Pulmonary artery endothelial cell (primary cell): ENCODE data around the gene SND1. TPM values are rescaled to one million over a fixed set of nuclear protein-coding genes. Genes with fewer than 3 reads are reported as not detected.

Source experiments
- DNase-seq: peaks from one replicate; pipeline ENCODE4 v3.0.0-alpha.2; 2011; ENCODE audit warnings: low read depth, low spot score
- total RNA-seq: library from RNA; depleted of rRNA; stranded (reverse); fragments of >200 nt; gene quantifications from 2 replicates; pipeline ENCODE4 v1.2.3, GENCODE V29; 2014

Gene SND1
- total RNA-seq, 1 donor from 2014 or later = 225 TPM

- no peak for DNase-seq
Measured at GRCh38 chr7:127683776-127684681, 32.0 kb downstream of the SND1 start.

DNA sequence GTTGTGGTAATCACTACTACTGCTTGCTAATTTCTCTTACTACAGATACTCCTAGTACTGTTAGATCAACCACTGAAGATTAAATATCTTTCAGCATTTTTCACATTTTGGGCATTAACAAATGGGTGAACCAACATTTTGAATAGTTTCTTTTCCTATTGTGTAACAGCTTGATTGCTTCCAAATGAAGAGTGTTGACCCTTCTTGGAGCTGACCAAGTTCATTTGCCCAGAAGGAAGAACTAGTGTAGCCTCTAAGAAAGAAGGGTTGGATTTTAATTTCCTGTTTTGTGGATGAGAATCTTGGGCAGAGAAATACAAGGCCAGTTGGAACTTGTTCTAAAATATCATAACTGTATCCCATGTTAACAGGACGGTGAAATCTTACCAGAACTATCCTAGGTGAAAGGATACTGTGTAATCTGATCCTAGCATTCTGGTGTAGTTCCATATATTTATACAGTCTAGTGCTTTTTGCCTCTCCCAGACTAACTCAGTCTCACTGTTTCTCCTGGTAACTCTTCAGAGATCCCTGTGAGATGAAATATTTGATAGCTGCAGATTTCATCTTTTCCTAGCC lies 37.3 kb downstream of the SND1 start:
- no peak for DNase-seq

GRCh38 chr7:127690337-127690736 lies 38.3 kb downstream of the SND1 start:
- no peak for DNase-seq

DNA sequence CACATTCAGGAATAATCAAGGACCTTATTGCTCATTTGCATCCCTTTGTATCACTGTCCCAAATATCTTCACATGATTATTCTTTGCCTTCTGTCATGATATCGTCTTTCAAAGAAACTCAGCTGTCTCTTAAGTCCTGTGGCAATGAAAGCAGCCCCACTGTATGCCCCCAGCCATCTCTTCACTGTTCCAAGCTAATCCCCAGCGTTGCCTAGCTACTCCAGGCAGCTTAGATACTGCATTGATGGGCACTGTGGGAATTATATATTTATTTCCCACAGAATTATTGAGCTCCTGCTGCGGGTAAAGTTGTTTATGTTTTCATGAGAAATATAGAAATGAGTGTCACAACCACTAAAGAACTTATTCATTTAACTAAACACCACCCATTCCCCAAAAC lies 38.8 kb downstream of the SND1 start:
- DNase-seq = no peak

GRCh38 chr7:127692200-127692599 lies 40.2 kb downstream of the SND1 start:
- DNase-seq = no peak

DNA sequence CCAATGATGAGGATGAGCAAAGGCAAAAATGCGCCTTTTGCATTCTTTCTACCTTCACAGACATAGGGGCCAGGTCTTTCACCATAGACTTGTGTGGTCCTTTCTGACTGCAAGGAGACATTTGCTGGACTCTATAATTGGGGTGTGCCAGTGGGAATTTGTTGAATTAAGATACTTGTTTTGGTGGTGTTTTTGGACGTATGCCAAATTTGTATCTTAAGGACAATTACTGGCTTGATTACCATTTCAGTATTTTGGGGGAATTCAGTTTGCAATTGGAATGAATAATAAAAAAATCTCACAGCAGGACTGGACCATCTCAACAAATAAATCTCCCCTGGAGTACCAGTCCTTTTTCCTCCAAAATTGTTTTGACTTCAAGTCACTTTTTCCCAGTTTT lies 47.9 kb downstream of the SND1 start:
- DNase-seq = no peak

- no peak for DNase-seq
Measured at GRCh38 chr7:127702052-127702652, 50.2 kb downstream of the SND1 start.

DNA sequence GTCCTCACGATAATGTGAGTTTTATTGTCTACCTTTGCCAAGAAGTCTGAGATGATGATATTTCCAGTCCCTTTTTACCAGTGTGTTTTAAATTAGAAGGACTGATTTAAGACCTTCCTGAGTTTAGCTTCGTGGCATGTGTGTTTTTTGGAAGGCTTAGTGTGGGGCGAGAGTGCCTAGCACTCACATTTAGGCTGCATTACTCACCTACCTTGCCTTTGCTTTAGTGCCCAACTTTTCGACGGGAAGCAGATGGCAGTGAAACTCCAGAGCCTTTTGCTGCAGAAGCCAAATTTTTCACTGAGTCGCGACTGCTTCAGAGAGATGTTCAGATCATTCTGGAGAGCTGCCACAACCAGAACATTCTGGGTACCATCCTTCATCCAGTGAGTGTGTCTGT lies 50.9 kb downstream of the SND1 start:
- DNase-seq = no peak

DNA sequence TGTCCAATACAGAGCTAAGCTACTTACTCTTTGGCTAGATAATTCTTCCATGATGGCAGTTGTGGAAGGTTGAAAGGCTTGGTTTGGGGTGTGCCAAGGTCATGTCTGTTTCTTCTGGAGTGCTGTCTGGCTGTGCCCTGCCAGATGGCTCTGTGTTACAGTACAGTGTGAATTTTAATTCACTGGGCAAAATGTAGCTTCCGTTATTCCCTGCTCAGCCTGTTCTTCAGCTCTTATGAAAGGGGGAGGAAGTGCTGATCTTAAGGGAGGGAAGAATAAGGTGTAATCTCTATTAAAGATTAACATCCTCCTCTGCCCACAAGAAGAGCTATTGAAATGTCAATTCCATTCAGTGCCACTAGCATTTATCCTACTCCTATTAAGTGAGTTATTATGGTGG lies 52.2 kb downstream of the SND1 start:
- DNase-seq = no peak

- no peak for DNase-seq
Measured at GRCh38 chr7:127705461-127705959, 53.5 kb downstream of the SND1 start.

DNA sequence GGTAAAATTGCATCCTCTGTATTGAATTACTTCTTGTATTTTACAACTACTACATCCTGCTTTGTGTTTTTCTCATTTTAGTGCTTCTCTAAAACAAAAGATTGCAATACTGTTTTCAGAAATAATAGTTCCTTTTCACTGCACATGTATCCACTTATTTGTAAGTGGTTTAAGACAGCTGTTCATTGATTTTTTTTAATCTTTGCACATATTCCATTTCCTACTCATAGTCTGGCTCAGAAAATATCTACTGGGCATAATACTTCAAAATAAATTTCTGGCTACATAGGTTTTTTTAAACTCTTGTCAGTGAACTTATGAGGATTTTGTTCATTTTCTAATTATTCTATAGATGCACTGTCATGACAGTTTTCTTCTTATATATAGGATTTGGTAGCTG lies 54.8 kb downstream of the SND1 start:
- DNase-seq = no peak

DNA sequence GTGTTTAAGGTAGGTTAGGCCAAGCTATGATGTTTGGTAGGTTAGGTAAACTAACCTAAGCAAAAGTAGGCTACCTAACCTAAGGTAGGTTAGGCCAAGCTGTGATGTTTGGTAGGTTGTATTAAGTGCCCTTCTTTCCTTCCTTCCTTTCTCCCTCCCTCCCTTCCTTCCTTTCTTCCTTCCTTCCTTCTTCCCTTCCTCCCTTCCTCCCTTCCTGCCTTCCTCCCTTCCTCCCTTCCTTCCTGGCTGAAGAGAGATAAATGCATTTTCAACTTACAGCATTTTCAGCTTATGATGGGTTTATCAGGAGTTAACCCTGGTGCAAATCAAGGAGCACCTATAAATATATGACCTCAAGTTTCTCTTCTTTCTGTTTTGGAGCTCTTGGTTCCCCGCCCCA lies 56.2 kb downstream of the SND1 start:
- no peak for DNase-seq

- peak; percentile 54 for DNase-seq
Measured at GRCh38 chr7:127708788-127709187, 56.8 kb downstream of the SND1 start.

DNA sequence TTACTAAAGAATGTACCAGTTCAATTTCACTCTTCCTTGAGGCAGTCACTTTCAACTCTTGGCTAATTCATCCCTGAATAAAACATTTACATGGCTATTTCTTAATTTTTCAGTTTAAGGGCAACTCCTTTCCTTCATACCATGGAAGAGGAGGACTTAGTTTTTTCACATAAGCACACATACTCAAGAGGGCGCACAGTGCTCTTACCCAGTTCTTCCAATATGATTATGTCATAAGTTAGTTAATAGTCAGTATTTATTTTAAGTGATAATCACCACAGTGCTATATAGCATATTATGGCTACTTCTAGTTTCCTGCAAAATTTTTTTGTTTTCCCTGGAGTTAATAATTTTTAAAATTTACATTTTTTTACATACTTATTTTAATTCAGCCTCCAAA lies 58.6 kb downstream of the SND1 start:
- DNase-seq = no peak

DNA sequence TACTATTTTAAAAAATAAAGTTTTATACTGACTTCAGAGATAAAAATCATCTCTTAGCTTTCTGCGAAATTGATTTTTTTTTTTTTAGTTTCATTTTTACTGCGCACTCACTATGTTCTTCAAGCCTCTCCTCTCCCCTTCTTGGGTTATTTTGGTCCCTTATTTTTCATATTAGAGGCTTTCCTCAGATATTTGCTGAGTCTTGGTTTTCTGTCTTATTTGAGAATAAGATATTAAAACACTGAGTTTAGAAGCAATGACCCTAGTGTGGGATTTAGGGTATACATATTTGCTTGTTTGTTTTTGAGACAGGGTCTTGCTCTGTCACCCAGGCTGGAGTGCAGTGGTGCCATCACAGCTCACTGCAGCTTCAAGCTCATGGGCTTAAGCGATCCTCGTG lies 59.9 kb downstream of the SND1 start:
- no peak for DNase-seq

DNA sequence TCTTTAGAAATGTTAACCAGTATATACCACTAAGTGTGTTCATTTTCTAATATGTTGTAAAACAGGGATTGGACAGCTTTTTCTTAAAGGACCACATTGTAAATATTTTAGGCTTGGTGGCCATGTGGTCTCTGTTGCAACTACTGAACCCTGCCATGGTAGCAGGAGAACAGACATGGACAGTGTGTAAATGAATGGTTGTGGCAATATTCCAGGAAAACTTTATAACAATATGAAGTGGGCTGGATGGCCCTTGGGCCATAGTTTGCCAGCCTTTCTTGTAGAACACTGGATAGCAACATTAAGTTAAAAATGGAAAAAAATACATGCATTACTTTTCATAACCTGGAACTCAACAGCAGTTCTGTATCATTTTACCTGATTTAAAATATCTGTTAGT lies 61.0 kb downstream of the SND1 start:
- DNase-seq = no peak

DNA sequence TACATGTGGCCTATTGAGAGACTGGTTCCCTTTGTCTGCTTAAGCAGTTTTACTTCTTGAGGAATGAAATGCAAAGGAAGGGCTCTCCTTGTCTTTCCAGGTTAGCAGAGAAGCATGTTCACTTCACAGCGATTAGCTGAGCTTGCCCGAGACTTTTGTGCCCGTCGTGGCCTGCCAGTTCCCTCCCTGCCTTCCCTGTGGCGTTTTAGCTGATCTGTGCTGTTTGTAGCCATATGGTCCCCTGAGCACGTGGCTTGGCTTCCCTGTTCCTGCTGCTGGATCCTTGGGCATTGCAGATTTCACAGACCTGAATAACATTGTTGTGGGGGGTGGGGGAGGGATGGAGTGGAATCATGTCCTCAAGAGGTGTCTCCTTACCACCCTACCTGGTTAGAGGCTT lies 61.8 kb downstream of the SND1 start:
- DNase-seq = no peak

DNA sequence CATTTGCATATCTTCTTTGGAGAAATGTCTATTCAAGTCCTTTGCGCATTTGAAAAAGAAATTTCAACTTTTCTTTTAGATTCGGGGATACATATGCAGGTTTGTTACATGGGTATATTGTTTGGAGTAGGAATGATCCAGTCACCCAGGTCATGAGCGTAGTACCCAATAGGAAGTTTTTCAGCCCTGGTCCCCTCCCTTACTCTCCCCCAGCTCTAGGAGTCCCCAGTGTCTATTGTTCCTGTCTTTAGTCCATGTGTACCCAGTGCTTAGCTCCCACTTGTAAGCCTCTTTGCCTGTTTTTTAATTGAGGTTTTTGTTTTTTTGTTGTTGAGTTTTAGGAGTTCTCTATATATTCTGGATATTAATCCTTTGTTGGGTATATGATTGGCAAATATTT lies 63.3 kb downstream of the SND1 start:
- no peak for DNase-seq

DNA sequence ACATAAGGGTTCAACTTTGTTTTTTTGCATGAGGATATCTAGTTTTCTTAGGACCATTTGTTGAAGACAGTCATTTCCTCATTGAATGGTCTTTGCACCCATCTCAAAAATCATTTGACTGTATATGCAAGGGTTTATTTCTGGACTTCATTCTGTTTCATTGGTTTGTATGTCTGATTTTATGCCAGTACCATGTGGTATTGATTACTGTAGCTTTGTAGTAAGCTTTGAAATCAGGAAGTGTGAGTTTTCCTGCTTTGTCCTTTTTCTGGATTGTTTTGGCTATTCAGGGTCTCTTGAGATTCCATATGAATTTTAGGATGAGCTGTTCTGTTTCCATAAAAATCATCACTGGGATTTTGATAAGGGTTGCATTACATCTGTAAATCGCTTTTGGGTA lies 63.9 kb downstream of the SND1 start:
- DNase-seq = no peak

- no peak for DNase-seq
Measured at GRCh38 chr7:127717502-127718339, 65.7 kb downstream of the SND1 start.

- no peak for DNase-seq
Measured at GRCh38 chr7:127718340-127718679, 66.3 kb downstream of the SND1 start.

DNA sequence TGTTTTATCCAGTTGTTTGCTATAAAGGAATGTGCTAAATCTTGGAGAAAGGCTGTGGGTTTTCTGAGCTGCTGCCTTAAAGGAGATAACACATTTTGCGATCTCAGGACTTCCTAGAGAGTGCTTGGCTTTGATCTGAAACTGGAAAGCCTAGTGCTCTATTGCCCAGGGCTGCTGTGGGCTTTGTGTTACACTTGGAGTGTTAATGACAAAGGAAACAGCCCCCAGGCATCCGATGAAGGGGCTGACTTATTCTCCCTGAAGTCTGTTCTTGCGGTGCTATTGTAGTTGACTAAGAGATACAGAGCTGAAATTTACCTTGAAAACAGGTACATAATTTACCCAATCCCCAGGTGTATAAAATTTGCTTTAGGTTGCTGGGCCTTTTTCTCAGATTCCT lies 74.5 kb downstream of the SND1 start:
- DNase-seq = no peak
